CD4-positive, alpha-beta T cell treated with Interferon gamma for 1 hour (primary cell): ENCODE measurements around the gene HECTD3.
"Not testable (repeated sequence)": the region's sequence is repeated elsewhere in the genome, so short reads cannot be mapped to it uniquely, and the experiment has no call there.

Experiments used
- DNase-seq: peaks from one replicate; pipeline ENCODE4 v3.0.0-alpha.2; 2020

The HECTD3 gene

DNA sequence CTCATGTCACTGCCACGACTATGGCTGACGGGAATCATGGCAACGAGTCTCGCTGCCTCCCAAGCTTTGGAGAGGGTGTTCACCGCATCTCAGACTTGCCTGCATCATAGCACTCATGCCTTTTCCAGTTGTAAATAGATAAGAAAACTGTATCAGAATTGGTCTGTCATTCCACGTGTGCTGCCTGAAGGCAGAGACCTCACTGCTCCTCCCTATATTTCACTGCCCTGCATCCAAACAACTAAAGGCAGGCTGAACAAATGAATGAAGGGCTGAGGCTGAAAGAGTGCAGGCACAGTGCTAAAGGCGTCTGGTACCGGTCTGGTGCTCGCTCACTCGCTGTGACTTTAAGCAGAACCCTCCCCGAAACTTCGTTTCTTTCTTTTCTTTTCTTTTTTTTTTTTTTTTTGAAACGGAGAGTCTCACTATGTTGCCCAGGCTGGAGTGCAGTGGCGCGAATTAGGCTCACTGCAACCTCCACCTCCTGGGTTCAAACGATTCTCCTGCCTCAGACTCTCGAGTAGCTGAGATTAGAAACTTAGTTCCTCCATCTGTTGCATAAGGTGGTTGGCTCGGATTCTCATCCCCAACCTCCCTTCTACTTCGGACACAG lies 25.3 kb downstream of the HECTD3 start:
- DNase-seq: no peak

DNA sequence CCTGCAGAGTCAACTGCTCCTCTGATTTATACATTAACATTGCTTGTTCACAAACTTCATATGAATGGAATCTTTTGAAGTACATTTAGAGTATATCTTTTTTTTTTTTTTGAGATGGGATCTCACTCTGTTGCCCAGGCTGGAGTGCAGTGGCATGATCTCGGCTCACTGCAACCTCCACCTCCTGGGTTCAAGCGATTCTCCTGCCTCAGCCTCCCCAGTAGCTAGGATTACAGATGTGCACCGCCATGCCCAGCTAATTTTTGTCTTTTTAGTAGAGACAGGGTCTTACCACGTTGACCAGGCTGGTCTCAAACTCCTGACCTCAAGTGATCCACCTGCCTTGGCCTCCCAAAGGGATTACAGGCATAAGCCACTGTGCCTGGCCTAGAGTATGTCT lies 33.8 kb downstream of the HECTD3 start:
- not testable (repeated sequence) for DNase-seq

DNA sequence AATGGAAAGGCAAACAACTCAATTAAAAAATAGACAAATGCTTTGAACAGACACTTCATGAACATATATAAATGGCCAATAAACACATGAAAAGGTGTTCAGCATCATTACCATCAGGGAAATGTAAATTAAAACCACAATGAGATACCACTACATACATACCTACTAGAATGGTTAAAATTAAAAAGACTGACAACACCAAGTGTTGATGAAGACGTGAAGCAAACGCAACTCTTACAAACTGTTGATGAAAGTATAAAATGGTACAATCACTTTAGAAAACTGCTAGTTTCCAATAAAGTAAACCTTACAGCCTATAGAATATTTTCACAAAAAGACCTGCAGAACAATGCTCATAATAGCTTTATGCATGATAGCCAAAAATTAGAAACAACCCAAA lies 34.9 kb downstream of the HECTD3 start:
- DNase-seq: no peak

DNA sequence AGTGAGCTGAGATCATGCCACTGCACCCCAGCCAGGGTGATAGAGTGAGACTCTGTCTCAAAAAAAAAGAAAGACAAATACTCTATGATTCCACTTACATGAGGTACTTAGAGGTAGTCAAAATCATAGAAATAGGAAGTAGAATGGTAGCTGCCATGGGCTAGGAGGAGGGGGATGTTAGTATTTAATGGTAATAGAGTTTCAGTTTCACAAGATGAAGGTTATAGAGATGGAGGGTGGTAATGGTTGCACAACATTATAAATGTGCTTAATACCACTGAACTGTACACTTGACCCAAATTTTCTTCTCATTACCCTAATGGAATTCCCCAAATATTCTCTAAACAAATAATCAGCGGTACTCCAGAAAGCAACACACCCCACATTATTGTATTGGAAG lies 37.5 kb downstream of the HECTD3 start:
- no peak for DNase-seq

DNA sequence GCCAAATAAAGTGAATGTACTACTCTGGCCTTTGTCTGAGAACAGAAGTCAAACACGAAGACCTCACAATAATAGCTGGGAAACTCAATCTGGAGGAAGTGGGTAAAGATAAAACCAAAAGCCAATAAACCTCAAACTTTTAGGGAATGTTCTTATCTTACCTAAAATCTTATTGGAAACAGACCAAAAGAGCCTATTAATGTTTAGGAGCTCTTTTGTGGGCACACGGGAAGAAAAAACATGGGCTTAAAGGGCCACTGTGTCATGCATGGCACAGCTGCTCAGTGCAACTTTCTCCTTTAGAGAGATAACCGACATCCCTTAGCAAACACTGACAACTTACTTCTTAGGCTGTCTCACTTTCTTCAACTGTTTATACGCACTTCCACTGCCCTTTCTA lies 40.8 kb downstream of the HECTD3 start:
- no peak for DNase-seq

DNA sequence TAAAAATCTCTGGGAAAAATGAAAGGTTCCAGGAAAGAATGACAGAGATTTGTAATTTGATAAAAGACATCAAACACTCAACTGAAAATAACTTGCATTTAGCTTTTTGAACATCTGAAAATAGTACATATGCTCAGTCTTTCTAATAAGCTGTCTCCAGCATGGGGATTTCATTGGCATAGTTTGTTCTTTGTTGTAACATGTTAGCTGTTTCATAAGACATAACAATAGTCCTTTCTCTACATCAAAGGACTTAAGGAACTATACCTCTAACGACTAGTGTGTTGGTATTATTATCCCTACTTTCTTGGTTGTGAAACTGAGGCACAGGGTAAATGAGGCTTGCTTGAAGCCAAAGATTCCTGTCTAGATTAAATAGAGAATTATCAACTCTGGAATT lies 46.7 kb downstream of the HECTD3 start:
- no peak for DNase-seq

DNA sequence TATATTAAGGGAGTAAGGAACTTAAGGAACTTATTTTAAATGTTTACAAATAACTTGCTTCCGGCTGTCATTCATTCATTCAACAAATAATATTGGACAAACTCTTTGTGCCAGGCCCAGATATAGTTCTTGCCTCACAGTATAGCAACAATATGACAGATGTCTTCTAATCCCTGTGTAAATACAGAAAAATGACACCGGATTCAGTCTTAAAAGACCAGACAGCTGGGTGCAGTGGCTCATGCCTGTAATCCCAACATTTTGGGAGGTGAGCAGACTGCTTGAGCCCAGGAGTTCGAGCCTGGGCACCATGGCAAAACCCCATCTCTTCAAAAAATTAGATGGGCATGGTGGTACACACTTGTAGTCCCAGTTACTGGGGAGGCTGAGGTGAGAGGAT lies 48.4 kb downstream of the HECTD3 start:
- no peak for DNase-seq

DNA sequence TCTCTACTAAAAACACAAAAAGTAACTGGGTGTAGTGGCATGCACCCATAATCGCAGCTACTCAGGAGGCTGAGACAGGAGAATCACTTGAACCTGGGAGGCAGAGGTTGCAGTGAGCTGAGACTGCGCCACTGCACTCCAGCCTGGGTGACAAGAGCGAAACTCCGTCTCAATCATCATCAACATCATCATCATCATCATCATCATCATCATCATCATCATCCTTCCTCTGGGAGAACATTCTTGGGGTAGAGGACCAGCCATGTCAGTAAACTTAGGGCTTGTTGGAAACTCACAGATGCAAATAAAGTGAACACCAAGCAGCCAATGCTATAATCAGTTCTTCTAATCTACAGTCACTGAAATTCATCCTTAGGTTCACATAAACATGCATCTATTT lies 49.1 kb downstream of the HECTD3 start:
- DNase-seq: not testable (repeated sequence)

DNA sequence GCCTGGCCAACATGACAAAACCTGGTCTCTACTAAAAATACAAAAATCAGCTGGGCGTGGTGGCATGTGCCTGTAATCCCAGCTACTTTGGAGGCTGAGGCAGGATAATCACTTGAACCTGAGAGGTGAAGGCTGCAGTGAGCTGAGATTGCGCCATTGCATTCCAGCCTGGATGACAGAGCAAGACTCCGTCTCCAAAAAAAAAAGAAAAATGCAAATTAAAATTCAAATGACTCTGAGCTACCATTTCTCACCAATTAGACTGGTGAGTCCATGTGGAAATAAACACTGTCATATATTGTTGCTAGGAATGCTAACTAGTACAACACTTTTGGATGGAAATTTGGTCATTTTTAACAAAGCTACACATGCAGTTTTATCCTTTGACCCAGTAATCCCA lies 53.6 kb downstream of the HECTD3 start:
- DNase-seq: not testable (repeated sequence)

DNA sequence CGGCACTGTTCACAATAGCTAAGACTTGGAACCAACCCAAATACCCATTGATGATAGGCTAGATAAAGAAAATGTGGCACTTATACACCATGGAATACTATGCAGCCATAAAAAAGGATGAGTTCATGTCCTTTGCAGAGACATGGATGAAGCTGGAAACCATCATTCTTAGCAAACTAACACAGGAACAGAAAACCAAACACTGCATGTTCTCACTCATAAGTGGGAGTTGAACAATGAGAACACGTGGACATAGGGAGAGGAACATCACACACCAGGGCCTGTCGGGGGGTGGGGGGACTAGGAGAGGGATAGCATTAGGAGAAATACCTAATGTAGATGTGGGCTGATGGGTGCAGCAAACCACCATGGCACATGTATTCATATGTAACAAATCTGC lies 55.0 kb downstream of the HECTD3 start:
- DNase-seq: not testable (repeated sequence)
